Gastroesophageal sphincter (tissue), 3 donors: Measurements from ENCODE around the gene SNX32.

Experiments used
- EP300 ChIP-seq: sonication (generic); formaldehyde crosslinking; IDR thresholded peaks from one replicate; pipeline ENCODE4 v1.6.1; 2017; ENCODE audit warnings: antibody characterized with exemption, mild to moderate bottlenecking
- TF ChIP-seq, protein P1 (sequence below), 4 experiments: fragments of 200-600 bp in 2 of 4; fragments of 450-650 bp in 2 of 4; sonication (generic) in 1 of 4; IDR thresholded peaks; one replicate each; pipeline ENCODE4 v1.5.1; 2017 to 2019; ENCODE audit warnings: antibody characterized with exemption in 4 of 4, mild to moderate bottlenecking in 2 of 4, moderate library complexity in 2 of 4

GRCh38 chr11:65888163-65888814 lies 54.5 kb downstream of the SNX32 start, which contains the start of gene FIBP:
- TF ChIP-seq, protein P1, sequence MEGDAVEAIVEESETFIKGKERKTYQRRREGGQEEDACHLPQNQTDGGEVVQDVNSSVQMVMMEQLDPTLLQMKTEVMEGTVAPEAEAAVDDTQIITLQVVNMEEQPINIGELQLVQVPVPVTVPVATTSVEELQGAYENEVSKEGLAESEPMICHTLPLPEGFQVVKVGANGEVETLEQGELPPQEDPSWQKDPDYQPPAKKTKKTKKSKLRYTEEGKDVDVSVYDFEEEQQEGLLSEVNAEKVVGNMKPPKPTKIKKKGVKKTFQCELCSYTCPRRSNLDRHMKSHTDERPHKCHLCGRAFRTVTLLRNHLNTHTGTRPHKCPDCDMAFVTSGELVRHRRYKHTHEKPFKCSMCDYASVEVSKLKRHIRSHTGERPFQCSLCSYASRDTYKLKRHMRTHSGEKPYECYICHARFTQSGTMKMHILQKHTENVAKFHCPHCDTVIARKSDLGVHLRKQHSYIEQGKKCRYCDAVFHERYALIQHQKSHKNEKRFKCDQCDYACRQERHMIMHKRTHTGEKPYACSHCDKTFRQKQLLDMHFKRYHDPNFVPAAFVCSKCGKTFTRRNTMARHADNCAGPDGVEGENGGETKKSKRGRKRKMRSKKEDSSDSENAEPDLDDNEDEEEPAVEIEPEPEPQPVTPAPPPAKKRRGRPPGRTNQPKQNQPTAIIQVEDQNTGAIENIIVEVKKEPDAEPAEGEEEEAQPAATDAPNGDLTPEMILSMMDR (IDR thresholded peaks at IDR 0.05): peak; percentile 88 to 96 (median 90)
- TF ChIP-seq EP300: no peak
